ENCODE data around the gene STX4. TPM values are rescaled to one million over a fixed set of nuclear protein-coding genes. Genes with fewer than 3 reads are reported as not detected.

STX4 gene
- total and polyA plus RNA-seq, 9 of the 15 experiments (the other 6 are each of a cell fraction or from before 2014, with no cell fraction given) = 3.2 to 48.0 (median 21.5) TPM

- TF ChIP-seq CUX1 (CRISPR knock-in tag; IDR thresholded peaks at IDR 0.05) = no peak
- peak; percentile 61; the same call in 1 of the 2 replicates for TF ChIP-seq ZNF609 (CRISPR knock-in tag; IDR thresholded peaks at IDR 0.05; ENCODE audit: borderline replicate concordance)
- TF ChIP-seq ZHX1 (conservative IDR thresholded peaks at IDR 0.05; ENCODE audit: low read length) = 0 out of 2 replicates have a peak, but pooled peaks have one; percentile 37
- 0 out of 4 replicates have a peak, but pooled peaks of 1 of the 2 experiments have one; percentile 36 for TF ChIP-seq ZMIZ1 (IDR thresholded peaks at IDR 0.05; ENCODE audit: low read depth in 2 of 2, low read length in 2 of 2)
Measured at GRCh38 chr16:31032736-31033708, at the start of gene STX4 (continued).

All from K562 (cell line).